AG04450 (cell line): ENCODE data around the gene PARD6B. TPM values are rescaled to one million over a fixed set of nuclear protein-coding genes. Genes with fewer than 3 reads are reported as not detected.

Experiments used
- CTCF ChIA-PET: fragments of 300-600, 350-600 bp; formaldehyde crosslinking; extraction: SDS; loops from one replicate; lab custom pipeline; 2022; ENCODE audit warnings: antibody characterized with exemption, inconsistent platforms; lab: Charles Lee
- POLR2A ChIA-PET: fragments of 350-600 bp; formaldehyde crosslinking; extraction: SDS; loops from one replicate; lab custom pipeline; 2021; ENCODE audit warnings: antibody characterized with exemption, inconsistent platforms; lab: Yijun Ruan, JAX
- DNase-seq: peaks from one replicate; pipeline ENCODE4 v3.0.0-alpha.2; 2011; ENCODE audit warnings: low read depth, low spot score
- H3K27ac ChIP-seq: one replicate; pipeline ENCODE4 v1.5.1; 2012; ENCODE audit warnings: low read depth, low read length, control low read depth
- H3K27me3 ChIP-seq: one replicate; pipeline ENCODE4 v1.6.0; 2012; ENCODE audit warnings: low read length; ENCODE audit not compliant: control insufficient read depth, insufficient read depth
- H3K4me3 ChIP-seq: 2 replicates; pipeline ENCODE4 v1.5.1; 2011; ENCODE audit warnings: mild to moderate bottlenecking, low read depth, low read length, control low read depth
- H3K9me3 ChIP-seq: 2 replicates; pipeline ENCODE4 v1.5.1; 2012; ENCODE audit warnings: low read length; ENCODE audit not compliant: control insufficient read depth, insufficient read depth
- polyA plus RNA-seq: library from polyadenylated mRNA; depleted of rRNA; stranded (reverse); fragments of >200 nt; gene quantifications from 2 replicates; pipeline ENCODE4 v1.2.3, GENCODE V29; 2011
- TF ChIP-seq, protein P1 (sequence below): IDR thresholded peaks from 2 replicates; pipeline ENCODE4 v1.5.1; 2011; ENCODE audit warnings: low read depth, low read length, control low read depth, inconsistent platforms

PARD6B gene
- polyA plus RNA-seq, 1 experiment, result 0.71 TPM

DNA sequence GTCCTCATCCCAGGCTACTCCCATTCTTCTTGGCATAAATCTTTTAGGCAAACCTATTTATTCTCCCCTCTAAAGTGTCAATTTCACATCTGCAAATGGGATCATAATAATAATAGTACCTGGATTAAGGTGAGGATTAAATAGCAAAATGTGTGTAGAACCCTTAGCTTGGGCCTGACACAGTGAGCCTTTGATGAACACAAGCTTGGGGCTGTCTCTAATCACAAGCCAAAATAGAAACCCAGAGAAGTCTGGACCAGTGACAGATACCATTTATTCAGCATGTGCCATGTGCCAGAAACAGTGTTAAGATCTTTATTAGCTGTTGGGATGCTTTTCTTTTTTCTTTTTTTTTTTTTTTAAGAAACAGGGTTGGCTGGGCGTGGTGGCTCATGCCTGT, 14.9 kb upstream of the PARD6B start:
- ChIA-PET CTCF (interaction anchor here (0.7 to 1.3 kb wide), 2 partner anchors 33 to 779 kb away, joined by 3 to 5 read pairs; no protein-coding TSS in a partner anchor), POLR2A (interaction anchor here (0.7 kb wide), 1 partner anchor 25 kb away, joined by 4 read pairs; the partner anchor contains the start of gene RIPOR3)
- H3K4me3 ChIP-seq, result no peak overlapping the region
- DNase-seq, result no peak
- TF ChIP-seq, protein P1, sequence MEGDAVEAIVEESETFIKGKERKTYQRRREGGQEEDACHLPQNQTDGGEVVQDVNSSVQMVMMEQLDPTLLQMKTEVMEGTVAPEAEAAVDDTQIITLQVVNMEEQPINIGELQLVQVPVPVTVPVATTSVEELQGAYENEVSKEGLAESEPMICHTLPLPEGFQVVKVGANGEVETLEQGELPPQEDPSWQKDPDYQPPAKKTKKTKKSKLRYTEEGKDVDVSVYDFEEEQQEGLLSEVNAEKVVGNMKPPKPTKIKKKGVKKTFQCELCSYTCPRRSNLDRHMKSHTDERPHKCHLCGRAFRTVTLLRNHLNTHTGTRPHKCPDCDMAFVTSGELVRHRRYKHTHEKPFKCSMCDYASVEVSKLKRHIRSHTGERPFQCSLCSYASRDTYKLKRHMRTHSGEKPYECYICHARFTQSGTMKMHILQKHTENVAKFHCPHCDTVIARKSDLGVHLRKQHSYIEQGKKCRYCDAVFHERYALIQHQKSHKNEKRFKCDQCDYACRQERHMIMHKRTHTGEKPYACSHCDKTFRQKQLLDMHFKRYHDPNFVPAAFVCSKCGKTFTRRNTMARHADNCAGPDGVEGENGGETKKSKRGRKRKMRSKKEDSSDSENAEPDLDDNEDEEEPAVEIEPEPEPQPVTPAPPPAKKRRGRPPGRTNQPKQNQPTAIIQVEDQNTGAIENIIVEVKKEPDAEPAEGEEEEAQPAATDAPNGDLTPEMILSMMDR, result no peak
- no peaks in the 10 kb centered on the region for H3K9me3 ChIP-seq
- no peak overlapping the region for H3K27ac ChIP-seq
- H3K27me3 ChIP-seq, result no peaks in the 10 kb centered on the region

DNA sequence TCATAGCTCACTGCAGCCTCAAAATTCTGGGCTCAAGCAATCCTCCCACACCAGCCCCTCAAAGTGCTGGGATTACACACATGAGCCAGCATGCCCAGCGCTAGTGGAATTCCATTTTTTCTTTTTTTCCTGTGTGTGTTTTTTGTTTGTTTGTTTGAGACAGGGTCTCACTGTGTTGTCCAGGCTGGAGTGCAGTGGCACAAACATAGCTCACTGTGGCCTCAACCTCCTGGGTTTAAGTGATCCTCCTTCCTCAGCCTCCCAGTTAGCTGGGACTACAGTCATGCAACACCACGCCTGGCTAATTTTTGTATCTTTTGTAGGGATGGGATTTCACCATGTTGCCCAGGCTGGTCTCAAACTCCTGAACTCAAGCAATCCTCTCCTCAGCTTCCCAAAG, 14.1 kb upstream of the PARD6B start:
- Histone ChIP-seq H3K27ac (no peak overlapping the region), H3K9me3 (no peaks in the 10 kb centered on the region), H3K4me3 (no peak overlapping the region), H3K27me3 (no peaks in the 10 kb centered on the region)
- CTCF ChIA-PET, result interaction anchor here (1.3 to 2.1 kb wide), 2 partner anchors 32 to 91 kb away, joined by 3 to 8 read pairs; no protein-coding TSS in a partner anchor
- POLR2A ChIA-PET, result no interaction called here
- TF ChIP-seq, protein P1, result no peak
- DNase-seq, result no peak

GRCh38 chr20:50717974-50718761, 13.2 kb upstream of the PARD6B start:
- H3K9me3 ChIP-seq, result no peaks in the 10 kb centered on the region
- H3K27ac ChIP-seq, result no peak overlapping the region
- TF ChIP-seq, protein P1, result no peak
- ChIA-PET CTCF (interaction anchor here (1.3 to 2.1 kb wide), 2 partner anchors 31 to 92 kb away, joined by 3 to 8 read pairs; no protein-coding TSS in a partner anchor), POLR2A (no interaction called here)
- H3K4me3 ChIP-seq, result no peak overlapping the region
- no peak for DNase-seq
- H3K27me3 ChIP-seq, result no peaks in the 10 kb centered on the region

DNA sequence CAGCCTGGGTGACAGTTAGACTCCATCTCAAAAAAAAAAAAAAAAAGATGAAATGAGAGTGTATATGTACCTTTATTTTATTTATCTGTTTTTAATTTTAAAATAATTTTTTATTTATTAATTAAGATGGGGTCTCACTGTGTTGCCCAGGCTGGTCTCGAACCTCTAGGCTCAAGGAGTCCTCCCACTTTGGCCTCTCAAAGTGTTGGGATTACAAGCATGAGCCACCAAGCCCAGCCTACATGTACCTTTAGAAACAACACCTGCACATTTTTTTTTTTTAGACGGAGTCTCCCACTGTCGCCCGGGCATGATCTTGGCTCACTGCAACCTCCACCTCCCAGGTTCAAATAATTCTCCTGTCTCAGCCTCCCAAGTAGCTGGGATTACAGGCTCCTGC, 12.1 kb upstream of the PARD6B start:
- DNase-seq, result no peak
- TF ChIP-seq, protein P1, result no peak
- POLR2A ChIA-PET, result no interaction called here
- no peak overlapping the region for H3K4me3 ChIP-seq
- no peak overlapping the region for H3K27ac ChIP-seq
- H3K9me3 ChIP-seq, result no peaks in the 10 kb centered on the region
- H3K27me3 ChIP-seq, result no peaks in the 10 kb centered on the region
- CTCF ChIA-PET, result interaction anchor here (1.0 to 2.1 kb wide), 2 partner anchors 93 to 534 kb away, joined by 3 to 8 read pairs; no protein-coding TSS in a partner anchor

GRCh38 chr20:50720026-50720425, 11.4 kb upstream of the PARD6B start:
- no peak for DNase-seq
- H3K9me3 ChIP-seq, result no peaks in the 10 kb centered on the region
- H3K27ac ChIP-seq, result no peak overlapping the region
- TF ChIP-seq, protein P1, result no peak
- no peak overlapping the region for H3K4me3 ChIP-seq
- CTCF ChIA-PET, result interaction anchor here (1.0 kb wide), 1 partner anchor 535 kb away, joined by 3 read pairs; no protein-coding TSS in a partner anchor
- POLR2A ChIA-PET, result no interaction called here
- no peaks in the 10 kb centered on the region for H3K27me3 ChIP-seq
